HG03460 (cell line): Measurements from ENCODE around the gene HMGXB4.

Source experiments
- ATAC-seq: cut with Tn5 transposase; IDR thresholded peaks from one replicate; pipeline ENCODE4 v1.9.1; 2021; ENCODE audit not compliant: unreplicated experiment

HMGXB4 gene

DNA sequence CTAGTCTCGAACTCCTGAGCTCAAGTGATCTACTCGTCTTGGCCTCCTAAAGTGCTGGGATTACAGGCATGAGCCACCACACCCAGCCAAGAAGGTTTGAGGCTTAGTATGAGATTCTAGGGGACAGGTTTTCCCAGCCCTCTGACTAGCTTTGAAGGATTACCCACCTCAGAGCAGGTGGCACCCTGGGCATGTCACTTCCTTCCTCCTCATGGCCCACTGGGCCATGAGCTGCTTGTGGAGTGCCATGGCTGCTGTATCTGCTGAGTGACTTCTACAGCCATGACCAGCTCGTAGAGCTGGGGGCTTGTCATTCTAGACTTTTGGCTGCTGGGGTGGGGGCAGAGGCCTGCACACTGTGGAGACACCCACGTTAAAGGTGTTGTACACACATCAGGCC, 67.5 kb downstream of the HMGXB4 start:
- ATAC-seq, result no peak

DNA sequence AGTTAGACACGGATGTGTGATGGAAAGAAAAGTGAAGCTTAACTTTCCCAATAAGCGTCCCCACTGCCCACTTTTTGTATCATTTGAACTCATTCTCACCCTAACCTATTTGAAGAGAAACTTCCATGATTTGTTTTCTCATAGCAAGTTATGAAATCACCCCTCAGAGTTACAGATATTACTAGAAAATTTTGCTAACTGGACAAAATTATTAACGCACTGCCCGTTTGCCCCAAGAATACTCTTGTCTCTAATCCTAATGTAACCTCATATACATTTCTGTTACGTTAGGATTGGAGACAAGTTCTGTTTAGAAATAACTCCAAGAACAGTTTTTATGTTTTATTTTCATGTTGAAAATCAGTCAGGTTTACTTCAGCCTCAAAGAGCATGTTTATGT, 67.9 kb downstream of the HMGXB4 start:
- ATAC-seq, result no peak

DNA sequence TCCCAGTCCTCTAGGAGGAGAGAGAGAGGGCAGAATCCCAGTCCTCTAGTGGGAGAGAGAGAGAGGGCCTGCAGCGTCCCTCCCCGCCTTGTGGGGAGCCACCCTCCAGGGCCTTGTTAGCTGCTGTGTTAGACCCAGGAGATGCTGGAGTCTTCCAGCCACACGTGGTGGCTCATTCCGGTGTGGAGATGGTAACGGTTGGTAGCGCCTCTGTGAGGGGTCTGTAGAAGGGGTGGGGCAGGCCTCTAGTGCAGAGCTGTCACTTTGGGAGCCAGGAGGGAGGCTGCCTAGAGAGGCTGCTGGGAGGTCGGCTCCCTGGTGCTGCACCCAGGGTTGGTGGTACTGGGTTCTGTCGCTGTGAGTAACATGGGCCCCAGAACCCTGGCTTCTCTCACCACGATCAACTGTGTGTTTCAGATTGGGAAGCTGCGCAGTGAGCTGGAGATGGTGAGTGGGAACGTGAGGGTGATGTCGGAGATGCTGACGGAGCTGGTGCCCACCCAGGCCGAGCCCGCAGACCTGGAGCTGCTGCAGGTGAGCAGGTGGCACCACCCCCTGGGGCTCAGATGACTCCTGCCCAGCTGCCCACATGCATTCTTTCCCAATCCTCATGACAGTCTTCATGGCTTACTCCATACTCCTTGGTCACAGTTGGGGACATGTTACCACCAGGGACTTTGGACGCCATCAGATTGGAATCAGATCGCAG, 69.7 kb downstream of the HMGXB4 start:
- no peak for ATAC-seq

DNA sequence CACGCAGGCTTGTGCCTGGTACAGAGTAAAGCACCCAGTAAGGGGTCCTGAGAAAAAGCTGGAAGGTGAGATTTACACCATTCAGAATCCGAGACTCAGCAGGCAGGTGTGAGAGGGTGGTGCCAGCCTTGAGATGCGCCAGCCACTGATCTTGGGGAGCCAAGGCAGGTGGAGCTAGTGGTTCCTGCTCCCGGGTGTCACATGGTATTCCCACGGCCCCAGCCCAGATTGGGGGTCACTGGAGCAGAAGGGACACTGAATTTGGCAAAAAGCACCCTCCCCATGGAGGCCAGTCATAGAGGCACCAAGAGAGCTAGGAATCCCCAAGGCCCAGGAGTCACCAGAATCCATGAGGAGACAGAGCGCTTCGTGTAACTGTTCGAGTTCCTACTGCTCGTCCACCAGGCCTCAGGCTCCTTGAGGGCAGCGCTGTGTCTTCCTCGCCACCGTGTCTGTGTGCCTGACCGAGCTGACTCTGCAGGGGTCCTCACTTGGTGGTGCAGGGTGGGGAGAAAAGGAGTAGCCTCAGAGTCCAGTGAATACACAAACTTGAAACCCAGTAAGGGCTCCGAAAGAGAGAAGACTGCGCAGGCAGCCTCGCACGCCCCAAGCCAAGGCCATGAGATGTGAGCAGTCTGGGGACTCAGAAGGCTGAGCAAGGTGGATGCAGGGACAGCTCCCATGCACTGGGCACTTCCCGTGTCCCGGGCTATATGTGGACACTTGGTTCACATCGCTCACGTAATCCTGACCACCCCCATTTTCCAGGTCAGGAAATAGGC, 70.6 kb downstream of the HMGXB4 start:
- ATAC-seq, result no peak

DNA sequence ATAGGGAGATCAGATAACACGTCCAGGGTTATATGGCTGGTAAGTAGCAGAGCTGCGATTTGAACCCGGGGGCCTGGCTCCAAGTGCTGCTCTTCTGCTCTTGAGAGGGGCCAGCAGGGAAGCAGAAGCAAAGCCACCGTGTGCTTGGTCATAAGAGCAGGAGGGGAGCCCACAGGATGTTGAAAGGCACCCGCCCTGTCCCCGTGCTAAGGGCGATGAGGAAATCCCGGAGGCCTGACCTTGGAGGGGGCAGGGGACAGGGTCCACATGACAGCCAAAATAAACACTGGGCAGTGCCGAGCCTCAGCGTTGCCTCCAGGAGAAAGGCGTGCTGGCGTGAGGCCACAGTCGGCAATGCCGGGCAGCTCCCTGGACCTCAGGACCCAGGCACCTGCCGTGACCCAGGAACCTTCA, 71.2 kb downstream of the HMGXB4 start:
- ATAC-seq, result no peak

DNA sequence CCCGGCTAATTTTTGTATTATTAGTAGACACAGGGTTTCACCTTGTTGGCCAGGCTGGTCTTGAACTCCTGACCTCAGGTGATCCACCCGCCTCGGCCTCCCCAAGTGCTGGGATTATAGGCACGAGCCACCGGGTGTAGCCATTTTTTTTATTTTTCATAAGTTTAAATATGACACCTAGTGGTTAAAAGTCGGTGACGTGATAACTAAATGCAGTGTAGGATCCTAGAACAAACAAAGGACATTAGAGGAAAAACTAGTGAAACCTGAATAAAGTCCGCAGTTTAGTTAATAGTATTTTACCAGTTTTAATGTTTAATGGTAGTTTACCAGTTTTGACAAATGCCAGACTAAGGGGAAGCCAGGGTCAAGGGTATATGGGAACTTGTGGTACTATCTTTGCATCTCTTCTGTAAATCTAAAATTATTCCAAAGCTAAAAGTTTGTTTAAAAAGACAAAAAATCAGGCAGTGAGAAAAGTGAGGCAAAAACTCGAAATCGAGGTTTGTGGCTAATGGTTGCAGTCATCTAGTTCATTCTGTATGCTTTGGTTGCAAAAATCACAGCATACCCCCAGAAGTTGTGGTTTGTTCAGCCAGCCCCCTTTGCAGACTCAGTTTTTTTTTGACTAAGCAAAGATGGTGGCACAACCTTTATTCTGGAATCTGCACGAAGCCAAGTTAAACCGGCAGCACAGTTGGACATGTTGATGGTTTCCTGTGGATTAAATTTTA, 72.0 kb downstream of the HMGXB4 start:
- no peak for ATAC-seq

DNA sequence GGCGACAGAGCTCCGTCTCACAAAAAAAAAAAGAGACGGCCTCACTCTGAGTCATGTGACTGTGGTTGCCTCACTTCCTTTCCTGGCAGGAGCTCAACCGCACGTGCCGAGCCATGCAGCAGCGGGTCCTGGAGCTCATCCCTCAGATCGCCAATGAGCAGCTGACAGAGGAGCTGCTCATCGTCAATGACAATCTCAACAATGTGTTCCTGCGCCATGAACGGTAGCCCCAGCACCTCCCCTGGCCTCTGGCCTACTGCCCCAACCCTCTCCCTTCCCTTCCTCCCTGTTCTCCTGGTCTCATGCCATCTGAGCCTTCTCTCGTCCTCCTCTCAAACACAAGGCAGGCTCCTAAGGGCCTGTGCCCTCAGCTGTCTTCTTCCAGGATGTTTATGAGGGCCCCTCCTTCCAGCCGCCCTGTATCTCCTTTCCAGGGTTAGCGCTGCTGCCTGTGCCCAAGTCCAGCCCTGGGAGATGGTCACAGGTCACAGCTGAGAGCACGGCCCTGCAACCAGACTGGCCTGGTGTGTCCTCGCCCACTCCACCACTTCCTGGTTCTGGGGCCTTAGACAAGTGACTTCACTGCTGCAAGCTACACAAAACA, 73.1 kb downstream of the HMGXB4 start:
- ATAC-seq, result no peak

DNA sequence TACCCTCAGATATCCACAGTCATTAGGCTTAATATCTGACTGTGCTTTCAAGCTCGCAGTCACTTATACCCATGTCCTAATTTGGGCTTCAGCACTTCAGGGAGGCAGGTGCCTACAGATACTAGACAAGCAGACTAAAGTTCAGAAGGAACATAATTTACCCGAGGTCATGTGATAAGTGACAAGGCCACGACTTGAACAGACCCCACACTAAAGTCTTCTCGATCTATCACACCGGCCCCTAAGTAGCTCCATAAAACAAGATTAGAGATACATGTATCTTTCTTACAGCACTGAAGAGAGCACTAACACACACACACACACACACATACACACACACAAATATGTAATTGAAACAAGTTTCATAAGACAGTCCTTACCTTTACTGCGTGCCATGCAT, 75.0 kb downstream of the HMGXB4 start:
- ATAC-seq, result no peak

DNA sequence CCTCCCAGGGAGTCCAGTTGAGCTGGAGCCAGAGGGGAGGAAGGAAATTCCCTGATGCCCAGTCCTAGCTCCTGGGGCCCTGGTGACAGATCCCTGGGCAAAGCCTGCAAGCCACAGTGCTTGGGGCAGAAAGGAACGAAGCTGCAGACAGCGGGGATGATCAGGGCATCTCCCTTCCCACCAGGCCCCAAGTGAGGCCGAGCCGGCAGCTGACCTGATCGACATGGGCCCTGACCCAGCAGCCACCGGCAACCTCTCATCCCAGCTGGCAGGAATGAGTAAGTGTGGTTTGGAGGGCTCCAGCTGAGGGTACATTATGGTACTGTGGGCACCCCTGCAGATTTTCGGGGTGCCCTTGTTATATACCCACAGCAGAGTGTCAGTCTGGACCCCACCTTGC, 75.9 kb downstream of the HMGXB4 start:
- no peak for ATAC-seq

DNA sequence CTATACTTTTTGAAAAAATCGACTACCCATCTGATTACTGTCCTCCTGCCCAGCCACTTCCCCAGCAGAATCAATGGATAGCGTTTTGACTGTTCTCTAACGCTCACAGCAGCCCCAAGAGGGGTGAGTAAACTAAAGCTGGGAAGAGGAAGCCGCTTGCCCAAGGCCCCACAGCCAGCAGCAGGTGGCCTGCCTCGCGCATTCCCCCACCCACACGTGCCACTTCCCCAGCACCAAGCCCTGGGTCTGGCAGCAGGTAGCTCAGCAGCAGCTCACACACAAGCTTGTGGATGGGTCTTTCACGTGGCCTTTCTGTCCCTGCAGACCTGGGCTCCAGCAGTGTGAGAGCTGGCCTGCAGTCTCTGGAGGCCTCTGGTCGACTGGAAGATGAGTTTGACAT, 76.7 kb downstream of the HMGXB4 start:
- ATAC-seq, result no peak

DNA sequence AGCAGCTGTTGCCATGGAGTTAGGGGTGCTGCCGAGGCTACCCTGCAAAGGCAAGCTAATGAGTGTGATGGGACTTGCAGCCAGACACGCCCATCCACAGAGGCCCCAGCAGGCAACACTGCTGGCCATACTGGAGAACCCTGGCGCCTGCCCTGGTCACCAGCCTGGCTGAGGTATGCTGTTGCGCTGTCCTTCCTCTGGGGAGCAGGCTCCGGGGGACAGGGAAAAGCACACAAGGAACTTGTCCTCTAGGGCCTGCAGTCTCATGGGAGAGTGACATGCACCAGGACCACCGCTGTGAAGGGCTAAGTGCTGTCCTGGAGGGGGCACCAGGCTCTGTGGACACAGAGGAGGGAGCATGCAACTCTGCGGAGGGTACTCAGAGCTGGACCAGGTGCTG, 78.2 kb downstream of the HMGXB4 start:
- ATAC-seq, result no peak

DNA sequence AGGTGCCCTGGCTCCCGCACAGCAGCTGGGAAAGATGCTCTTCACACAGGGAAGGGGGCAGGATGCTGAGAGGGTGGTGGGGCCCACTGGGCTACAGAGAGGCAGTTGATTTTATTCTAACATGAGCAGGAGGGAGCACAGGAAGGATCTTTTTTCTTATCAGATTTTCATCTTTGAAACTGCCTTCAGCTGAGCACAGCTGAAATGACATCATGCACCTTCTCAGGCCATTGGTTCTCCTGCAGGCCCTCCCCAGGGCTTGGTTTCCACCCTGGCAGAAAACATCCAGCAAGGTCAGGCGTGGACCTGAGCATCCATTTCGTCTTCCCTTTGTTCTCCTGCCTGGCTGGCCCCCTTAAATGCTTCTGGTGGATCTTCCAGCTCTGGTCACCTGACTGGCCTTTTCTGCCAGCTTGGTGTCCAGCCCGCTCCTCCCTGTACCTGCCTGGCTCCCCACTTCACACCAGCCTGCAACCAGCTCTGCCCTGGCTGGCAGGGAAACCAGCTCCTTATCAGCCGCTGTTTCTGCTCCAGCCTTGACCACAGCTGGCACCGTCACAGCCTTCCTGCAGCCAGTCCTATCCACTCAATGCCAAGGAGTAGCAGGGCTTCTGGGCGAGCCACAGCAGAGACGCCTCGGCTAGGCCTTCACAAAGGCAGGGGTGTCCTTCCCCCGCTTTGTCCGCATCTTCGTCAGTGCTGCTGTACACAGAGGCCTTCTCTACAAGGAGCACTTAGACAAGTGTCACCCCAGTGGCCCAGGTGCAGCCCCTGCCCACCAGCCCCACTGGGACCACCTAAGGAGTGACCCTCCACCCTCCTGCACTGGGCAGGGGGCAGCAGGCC, 78.9 kb downstream of the HMGXB4 start:
- no peak for ATAC-seq

DNA sequence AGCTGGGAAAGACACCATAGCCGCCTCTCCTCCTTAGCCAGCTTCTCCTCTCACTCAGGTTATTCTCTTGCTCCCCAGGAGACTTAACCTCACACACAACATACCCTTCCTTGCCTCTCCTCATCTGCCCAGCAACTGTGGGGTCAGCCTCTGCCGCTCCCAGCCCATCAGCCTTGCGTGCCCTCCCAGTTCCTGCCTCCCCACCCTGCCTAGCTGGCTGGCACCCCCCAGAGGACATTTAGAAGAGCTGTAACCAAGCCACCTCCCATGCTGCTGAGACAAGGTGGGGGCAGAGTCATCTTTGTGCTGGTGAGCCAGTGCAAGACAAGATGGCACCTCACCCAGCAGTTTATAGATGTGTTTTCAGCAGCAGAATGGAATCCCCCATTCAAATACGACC, 80.6 kb downstream of the HMGXB4 start:
- no peak for ATAC-seq

DNA sequence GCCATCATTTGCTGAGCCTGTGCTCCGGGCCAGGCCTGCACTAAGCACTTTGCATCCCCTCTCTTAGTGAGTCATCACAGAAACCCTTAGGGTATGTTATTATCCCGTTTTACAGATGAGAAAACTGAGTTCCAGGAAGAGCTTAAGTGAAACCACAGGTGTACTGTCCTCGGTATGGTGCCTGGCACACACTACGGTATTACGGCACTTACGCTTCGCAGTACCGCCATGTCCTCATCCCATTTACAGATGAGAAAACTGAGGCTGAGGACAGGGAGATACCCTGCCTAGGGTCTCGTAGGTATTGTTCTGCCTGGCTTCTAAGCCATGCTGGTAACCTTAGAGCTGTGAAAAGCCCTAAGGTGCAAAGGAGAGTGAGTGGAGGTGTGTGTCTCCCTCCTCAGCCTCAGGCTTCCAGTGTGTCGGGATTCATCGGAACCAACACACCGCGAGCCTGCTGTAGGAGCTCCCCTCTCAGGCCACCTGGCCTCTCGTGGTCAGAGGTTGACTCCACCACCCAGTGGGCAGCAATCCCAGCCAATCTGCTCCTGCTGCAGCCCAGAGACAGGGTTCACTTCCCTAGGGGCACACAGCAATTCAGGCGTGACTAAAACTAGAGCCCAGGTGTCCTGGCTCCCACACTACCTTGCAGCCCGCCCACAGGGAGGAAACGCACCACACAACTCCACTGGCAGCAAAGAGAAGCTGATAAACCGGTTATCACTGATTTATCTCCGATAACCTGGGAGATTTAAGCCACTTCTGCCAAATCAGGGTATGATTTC, 84.0 kb downstream of the HMGXB4 start:
- no peak for ATAC-seq

DNA sequence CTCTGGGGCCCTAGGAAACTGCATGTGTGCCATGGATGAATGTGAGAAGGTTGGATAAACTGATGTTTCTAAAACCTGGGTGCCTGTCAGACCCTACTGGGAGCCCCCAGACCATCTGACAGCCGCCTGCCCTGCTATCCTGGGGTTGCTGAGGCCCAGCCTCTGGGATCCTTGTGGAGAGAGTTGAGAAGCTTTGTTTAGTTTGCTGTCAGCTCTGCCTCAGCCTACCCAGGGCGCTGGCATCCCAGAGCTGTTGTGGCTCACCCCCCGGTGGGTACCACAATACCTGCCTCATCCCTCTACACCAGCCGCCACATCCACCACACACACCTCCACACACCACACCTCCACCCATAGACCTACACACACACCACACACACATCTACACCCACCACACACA, 85.1 kb downstream of the HMGXB4 start:
- no peak for ATAC-seq

DNA sequence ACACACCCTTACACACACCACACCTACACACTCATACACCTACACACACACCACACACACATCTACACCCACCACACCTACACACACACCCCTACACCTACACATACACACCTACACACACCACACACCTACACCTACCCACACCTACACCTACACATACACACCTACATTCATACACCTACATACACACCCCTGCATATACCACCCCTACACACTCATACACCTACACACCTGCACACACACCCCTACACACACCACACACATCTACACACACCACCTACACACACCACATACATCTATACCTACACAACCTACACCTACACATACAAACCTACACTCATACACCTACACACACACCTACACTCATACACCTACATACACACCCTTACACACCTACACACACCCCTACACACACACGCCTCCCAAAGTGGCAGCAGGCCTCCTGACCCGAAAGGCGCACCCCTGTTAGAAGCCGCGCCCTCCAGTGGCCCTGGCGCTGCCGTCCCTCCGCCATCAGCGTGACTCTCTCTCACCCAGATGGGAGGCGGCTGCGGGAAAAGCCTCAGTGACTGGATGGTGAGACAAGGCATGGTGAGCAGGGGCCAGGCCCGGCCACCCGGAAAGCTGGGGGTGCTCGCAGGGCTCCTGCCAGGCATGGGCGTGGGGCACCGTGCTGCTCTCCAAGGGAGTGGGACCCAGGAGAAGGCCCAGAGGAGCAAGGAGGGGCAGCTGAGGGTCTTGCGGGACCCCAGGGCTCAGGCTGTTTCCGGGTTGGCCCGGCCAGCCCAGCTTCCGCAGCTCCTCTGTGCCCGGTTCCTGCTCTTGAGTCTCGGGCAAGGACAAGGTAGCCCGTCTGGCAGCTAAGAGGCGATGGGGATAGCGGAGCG, 86.6 kb downstream of the HMGXB4 start:
- no peak for ATAC-seq

DNA sequence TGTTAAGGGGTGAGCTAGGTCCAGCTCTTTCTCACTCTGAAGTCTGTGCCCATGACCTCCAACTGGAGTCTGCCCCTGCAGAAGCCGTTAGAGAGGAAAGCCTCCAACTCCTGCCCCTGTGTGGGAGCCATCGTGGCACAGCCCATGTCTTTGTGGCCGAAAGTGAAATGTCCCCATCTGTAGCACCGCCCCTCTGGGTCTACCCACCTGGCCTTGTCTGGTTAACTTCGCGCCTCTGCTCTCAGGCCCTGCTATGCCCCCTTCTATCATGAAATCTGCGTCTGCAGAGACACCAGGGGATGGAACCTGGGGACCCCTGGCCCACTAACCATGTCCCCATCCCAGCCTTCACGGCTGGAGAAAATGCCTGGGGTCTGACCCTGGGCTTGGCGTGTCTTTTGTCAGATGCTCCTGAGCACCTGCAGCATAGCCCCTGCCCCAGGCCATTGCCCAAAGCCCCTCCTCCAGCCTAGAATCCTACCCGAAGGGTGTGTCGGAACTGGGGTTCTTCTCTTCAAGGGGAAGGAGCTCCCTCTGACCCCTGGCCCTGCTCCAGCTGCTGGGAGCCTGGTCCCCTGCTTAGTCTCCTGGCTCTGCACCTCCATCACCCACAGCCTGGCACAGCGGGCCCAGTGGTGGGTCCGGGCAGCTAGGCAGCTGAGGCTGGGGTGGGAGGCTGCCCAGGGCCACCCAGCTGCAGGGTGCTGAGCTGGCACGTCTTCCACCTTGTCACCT, 87.8 kb downstream of the HMGXB4 start:
- ATAC-seq, result no peak
